NCI-H345 treated with DMSO at 0.1 percent for 48 hours (cell line): ENCODE data around the gene FBXO46.
"Not testable (repeated sequence)": the region's sequence is repeated elsewhere in the genome, so short reads cannot be mapped to it uniquely, and the experiment has no call there.

Experiments used
- DNase-seq: peaks from one replicate; lab custom pipeline; 2025; ENCODE audit not compliant: unreplicated experiment; lab: John Stamatoyannopoulos, UW

Gene FBXO46

DNA sequence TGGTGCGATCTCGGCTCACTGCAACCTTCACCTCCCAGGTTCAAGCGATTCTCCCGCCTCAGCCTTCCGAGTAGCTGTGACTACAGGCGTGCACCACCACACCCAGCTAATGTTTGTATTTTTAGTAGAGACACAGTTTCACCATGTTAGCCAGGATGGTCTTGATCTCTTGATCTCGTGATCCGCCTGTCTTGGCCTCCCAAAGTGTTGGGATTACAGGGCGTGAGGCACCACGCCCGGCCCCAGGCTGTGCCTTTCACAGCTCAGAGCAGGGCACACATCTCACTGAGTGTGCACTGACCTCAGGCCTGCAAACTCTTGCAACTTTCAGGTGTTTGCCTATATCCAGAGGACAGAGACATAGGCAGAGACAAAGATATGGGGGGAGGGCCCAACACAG, 45.7 kb downstream of the FBXO46 start:
- not testable (repeated sequence) for DNase-seq

DNA sequence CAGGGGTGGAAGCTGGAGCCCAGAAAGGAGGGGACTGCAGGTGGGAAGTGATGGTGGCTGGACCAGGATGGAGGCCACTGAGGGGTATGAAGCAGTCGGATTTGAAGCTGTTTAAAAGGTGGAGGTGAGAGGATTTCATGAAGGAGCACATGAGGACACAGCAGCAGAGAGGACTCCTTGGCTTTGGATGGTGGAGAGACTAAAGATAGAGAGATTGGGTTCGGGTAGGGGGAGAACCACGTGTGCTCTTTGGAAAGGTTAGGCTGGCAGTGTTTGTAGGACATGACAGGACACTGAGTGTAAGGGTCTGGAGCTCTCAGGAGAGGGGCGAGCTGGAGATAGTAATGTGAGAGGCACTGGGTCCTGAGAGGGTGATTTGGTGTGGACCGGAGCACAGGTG, 47.8 kb downstream of the FBXO46 start:
- no peak for DNase-seq

DNA sequence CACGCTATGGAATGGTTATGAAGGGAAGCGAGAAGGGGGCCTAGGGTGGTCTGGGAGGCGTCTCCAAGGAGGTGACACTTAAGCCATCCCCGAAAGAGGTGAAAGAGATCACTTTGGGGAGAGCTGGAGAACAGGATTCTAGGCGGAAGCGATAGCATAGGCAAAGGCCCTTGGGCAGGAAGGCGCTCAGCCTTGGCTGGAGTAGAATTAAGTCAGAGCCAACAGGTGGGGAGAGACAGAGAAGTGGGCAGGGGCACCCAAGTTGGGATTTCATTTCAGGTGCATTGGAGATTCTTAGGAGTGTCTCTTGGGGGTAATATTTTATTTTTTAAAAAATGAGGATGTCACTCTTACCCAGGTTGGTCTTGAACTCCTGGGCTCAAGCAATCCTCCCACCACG, 48.6 kb downstream of the FBXO46 start:
- no peak for DNase-seq

GRCh38 chr19:45681391-45682015, 49.2 kb downstream of the FBXO46 start:
- peak; percentile 42 for DNase-seq

GRCh38 chr19:45677351-45678230, 53.1 kb downstream of the FBXO46 start:
- DNase-seq = no peak

GRCh38 chr19:45676851-45677263, 53.8 kb downstream of the FBXO46 start:
- DNase-seq = no peak

DNA sequence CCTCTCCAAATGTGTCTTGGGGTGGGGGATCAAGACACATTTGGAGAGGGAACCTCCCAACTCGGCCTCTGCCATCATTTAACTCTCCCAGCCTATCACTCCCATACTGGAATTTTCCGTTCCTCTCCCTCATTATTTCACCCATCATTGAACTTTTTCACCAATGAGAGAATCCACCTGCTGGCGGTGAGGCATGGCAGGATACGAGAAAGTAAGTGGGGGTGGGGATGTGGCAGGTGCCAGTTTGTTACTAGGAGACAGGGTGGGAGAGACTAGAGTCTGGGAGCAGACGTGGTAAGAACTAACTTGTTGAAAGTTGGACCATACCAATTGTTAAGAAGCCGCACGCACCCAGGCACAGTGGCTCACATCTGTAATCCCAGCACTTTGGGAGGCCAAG, 55.8 kb downstream of the FBXO46 start:
- peak; percentile 0 for DNase-seq

DNA sequence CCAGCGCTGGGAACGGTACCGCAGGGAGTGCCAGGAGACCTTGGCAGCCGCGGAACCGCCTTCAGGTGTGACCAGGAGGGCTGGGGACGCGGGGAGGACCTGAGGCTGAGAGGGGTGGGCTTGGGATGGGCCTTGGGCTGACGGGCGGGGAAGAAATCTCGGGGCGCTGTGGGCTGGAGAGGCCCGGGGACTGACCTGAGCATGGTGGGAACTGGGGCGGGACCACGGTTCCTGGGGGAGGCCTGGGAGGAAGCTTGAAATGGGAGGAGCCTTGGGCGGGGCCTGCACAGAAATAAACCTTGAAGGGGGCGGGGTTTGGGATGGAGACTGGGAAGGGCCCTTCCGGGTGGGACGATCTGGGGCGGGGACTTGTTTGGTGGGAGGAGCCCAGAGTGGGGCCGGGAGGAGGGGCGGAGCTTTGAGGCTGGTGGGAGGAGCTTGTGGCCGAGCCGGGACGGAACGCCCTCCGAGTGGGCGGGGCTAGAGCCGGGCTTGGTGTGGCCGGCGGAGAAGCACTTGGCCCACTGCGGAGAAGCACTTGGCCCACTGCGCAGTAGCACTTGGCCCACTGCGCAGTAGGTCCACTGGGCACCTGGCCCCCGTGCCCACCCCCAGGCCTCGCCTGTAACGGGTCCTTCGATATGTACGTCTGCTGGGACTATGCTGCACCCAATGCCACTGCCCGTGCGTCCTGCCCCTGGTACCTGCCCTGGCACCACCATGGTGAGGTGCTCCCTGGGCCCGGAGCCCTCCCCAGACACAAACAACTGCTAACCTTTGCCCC, 59.8 kb downstream of the FBXO46 start:
- peak; percentile 40 for DNase-seq

- DNase-seq = no peak
These were observed 62.3 kb downstream of the FBXO46 start for GRCh38 chr19:45668342-45668871.

GRCh38 chr19:45667620-45668341, 62.9 kb downstream of the FBXO46 start, which contains the start of gene GIPR:
Gene GIPR, plus strand, starts transcription at chr19:45668221. Its CDS starts 1,300 bp downstream, at chr19:45669521.
- DNase-seq = no peak

DNA sequence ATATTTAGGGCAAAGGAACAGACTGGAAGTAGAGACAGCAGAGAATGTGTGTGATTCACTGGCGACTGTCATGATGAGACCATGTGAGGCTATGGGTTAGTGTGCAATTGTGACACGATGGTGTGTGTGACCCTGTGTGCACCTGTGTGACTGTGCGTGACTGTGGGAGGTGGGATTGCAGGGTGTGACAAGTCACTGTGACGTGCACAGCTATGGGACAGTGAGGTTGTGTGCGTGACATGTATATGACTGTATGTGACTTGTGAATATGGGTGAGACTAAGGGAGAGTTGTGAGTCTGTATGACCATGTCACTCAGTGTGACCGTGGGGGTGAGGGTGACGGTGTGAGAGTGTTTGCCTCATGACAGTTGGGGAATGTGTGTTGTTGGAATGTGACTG, 66.1 kb downstream of the FBXO46 start:
- no peak for DNase-seq

DNA sequence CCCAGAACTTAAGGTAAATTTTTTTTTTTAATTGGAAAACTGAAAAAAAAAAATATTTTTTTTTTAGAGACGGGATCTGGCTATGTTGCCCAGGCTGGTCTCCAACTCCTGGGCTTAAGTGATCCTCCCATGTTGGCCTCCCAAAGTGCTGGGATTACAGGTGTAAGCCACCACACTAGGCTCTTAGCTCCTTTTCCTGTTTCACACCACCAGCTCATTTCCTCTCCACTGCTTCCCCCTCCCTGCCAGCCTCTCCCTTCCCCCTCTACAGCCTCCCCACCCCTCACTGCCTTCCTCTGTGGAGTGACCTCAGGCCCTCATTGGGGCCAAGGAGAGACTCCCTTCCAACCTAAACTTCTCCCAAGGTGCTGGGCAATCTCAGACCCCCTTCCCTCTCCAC, 66.9 kb downstream of the FBXO46 start:
- DNase-seq = no peak

- DNase-seq = no peak
These were observed 70.1 kb downstream of the FBXO46 start for GRCh38 chr19:45660636-45661035.
